Measurements from ENCODE around the gene NDUFAF8.

Gene NDUFAF8

DNA sequence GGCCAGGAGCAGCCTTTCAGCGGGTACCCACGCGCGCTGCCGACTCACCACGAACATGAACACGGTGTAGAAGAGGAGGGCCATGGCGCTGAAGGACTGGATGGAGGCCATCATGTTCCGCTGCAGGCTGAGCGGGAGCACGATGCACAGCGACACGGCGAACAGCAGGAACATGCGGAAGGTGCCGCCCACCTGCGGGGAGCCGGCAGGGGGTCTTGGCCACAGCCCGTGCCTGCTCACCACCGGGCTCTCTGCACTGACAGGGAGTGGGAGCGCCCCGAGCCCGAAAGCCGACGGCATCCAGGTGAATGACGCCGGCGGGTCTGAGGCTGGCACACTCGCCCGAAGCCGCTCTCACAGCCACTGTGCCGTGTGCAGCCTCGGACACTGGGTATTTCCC, 43.0 kb downstream of the NDUFAF8 start (continued):
- TF ChIP-seq FEZF1 (tag by site-specific recombination; IDR thresholded peaks at IDR 0.05) (no peak), REST (tag by site-specific recombination; IDR thresholded peaks at IDR 0.05) (no peak), ZNF223 (tag by site-specific recombination; IDR thresholded peaks at IDR 0.05) (no peak)

- TF ChIP-seq ZSCAN30 (tag by site-specific recombination; IDR thresholded peaks at IDR 0.05) (no peak), ZNF140 (tag by site-specific recombination; IDR thresholded peaks at IDR 0.05) (no peak), ZNF785 (tag by site-specific recombination; IDR thresholded peaks at IDR 0.05) (no peak), ZNF24 (tag by site-specific recombination; IDR thresholded peaks at IDR 0.05) (no peak), ZBTB21 (tag by site-specific recombination; IDR thresholded peaks at IDR 0.05) (no peak), ZNF423 (tag by site-specific recombination; IDR thresholded peaks at IDR 0.05) (no peak), ZBTB48 (tag by site-specific recombination; IDR thresholded peaks at IDR 0.05) (no peak)
- TF ChIP-seq, protein P1, sequence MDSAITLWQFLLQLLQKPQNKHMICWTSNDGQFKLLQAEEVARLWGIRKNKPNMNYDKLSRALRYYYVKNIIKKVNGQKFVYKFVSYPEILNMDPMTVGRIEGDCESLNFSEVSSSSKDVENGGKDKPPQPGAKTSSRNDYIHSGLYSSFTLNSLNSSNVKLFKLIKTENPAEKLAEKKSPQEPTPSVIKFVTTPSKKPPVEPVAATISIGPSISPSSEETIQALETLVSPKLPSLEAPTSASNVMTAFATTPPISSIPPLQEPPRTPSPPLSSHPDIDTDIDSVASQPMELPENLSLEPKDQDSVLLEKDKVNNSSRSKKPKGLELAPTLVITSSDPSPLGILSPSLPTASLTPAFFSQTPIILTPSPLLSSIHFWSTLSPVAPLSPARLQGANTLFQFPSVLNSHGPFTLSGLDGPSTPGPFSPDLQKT (IDR thresholded peaks at IDR 0.05; ENCODE audit: borderline replicate concordance, low read depth, low read length) = no peak
- TF ChIP-seq, protein P2, sequence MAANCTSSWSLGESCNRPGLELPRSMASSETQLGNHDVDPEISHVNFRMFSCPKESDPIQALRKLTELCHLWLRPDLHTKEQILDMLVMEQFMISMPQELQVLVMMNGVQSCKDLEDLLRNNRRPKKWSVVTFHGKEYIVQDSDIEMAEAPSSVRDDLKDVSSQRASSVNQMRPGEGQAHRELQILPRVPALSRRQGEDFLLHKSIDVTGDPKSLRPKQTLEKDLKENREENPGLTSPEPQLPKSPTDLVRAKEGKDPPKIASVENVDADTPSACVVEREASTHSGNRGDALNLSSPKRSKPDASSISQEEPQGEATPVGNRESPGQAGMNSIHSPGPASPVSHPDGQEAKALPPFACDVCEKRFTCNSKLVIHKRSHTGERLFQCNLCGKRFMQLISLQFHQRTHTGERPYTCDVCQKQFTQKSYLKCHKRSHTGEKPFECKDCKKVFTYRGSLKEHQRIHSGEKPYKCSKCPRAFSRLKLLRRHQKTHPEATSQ (tag by site-specific recombination; IDR thresholded peaks at IDR 0.05) = no peak
- POLR2A ChIA-PET = no interaction called here
- CTCF ChIA-PET = no interaction called here
- H3K36me3 ChIP-seq (ENCODE audit: control insufficient read depth in 2 of 2, insufficient read depth in 1 of 2, low read length in 2 of 2) = peaks cover 0 to 84% of the 10 kb centered on the region in 2 experiments
- no peak overlapping the region for H3K4me3 ChIP-seq (ENCODE audit: low read depth, low read length)
- no peaks in the 10 kb centered on the region for H3K9me3 ChIP-seq (ENCODE audit: control insufficient read depth, insufficient read depth, low read depth, low read length)
- no peak overlapping the region for H3K27ac ChIP-seq (ENCODE audit: extremely low read depth, low read depth, low read length)
- no peaks in the 10 kb centered on the region for H3K4me1 ChIP-seq (ENCODE audit: control insufficient read depth, insufficient read depth, low read length)
These were observed 43.8 kb downstream of the NDUFAF8 start for GRCh38 chr17:81282876-81283275.

DNA sequence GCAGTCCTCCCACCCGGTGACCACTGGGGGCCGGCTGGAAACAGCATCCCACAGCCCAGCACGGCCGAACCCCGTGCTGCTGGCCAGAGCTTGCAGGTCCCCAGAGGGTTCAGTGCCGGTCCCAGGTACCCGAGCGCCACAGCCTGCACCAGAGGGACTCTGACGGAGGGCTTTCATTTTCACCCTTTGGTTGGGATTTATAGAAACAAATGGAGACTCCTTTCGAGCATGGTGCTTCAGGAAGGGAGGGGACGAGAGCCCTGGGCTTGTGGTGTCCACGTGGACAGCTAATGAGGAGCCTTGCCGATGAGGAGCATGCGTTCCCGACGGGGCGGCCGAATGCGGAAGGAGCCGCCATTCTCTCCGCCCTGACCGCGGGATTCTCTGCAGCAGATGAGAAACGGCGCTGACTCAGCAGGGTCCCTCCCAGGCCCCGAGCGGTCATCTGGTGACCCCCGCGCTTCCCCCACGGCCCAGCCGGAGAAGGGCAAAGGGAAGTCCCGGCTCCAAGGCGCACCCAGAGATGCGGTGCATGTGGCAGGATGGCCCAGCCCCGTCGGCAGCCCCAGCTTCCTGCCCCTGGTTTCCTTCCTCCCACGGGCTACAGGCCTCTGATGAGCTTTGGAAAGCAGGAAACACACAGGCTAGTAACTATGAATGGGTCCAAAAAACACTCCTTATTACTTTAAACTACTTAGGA, 46.2 kb downstream of the NDUFAF8 start:
- CTCF ChIA-PET = interaction anchor here (0.6 kb wide), 1 partner anchor 34 kb away, joined by 3 read pairs; no protein-coding TSS in a partner anchor
- Histone ChIP-seq H3K4me3 (ENCODE audit: low read depth, low read length) (no peak overlapping the region), H3K9me3 (ENCODE audit: control insufficient read depth, insufficient read depth, low read depth, low read length) (no peaks in the 10 kb centered on the region), H3K4me1 (ENCODE audit: control insufficient read depth, insufficient read depth, low read length) (no peaks in the 10 kb centered on the region), H3K36me3 (ENCODE audit: control insufficient read depth in 2 of 2, insufficient read depth in 1 of 2, low read length in 2 of 2) (peaks cover 5 to 80% of the 10 kb centered on the region in 2 experiments; a peak in 2 of 3 replicates), H3K27ac (ENCODE audit: extremely low read depth, low read depth, low read length) (no peak overlapping the region)
- no peak for TF ChIP-seq ZBTB8A (tag by site-specific recombination; IDR thresholded peaks at IDR 0.05)
- TF ChIP-seq SCRT1 (tag by site-specific recombination; IDR thresholded peaks at IDR 0.05; ENCODE audit: borderline replicate concordance) = no peak
- no peak for TF ChIP-seq ZNF121 (tag by site-specific recombination; IDR thresholded peaks at IDR 0.05)
- TF ChIP-seq ZNF488 (tag by site-specific recombination; IDR thresholded peaks at IDR 0.05) = no peak
- TF ChIP-seq ZNF610 (tag by site-specific recombination; IDR thresholded peaks at IDR 0.05; ENCODE audit: borderline replicate concordance) = no peak
- TF ChIP-seq GLI2 (tag by site-specific recombination; IDR thresholded peaks at IDR 0.05; ENCODE audit: borderline replicate concordance, low read depth) = no peak
- no peak for TF ChIP-seq ZNF10 (tag by site-specific recombination; IDR thresholded peaks at IDR 0.05)
- no peak for TF ChIP-seq ZNF266 (tag by site-specific recombination; IDR thresholded peaks at IDR 0.05; ENCODE audit: low read depth)
- POLR2A ChIA-PET = no interaction called here

Measured in HEK293 (cell line).